NK-92 (cell line): ENCODE measurements around the gene KIF2A.

Experiments
- DNase-seq: peaks from one replicate; lab custom pipeline; 2025; ENCODE audit not compliant: unreplicated experiment; lab: John Stamatoyannopoulos, UW

The KIF2A gene

DNA sequence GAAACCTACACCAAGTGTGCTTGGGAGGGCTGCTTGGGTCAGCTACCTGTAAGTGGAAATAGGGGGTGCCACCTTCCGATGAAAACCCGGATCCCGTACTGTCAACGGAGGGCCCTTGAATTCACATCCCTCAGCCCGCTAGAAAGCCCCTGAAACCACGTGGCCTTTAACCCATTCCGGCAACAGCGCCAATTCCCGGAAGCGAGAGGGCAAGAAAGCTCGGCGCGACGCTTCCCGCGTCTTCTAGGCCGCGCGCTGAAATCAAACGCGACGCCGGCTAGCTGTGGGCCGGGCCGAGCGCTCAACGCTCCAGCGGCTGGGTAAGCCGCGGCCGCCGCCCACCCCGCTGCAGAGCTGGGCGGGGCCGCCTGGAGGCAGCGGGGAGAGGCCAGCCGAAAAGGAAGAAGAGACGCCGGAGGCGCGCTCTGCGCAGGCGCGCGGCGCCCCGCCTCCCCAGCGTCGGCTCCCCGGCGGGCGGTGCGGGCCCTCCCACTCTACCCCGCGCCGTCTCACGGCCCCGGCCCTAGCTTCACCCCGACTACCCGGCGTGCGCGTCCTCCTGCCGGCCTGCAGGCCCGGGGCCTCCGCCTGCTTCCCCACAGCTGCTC is at the start of gene KIF2A:
TSS of gene KIF2A (plus strand) at position 492 of the 608 bp plus-strand sequence. CDS start 267 bp downstream, outside the sequence.
- peak; percentile 63 for DNase-seq

DNA sequence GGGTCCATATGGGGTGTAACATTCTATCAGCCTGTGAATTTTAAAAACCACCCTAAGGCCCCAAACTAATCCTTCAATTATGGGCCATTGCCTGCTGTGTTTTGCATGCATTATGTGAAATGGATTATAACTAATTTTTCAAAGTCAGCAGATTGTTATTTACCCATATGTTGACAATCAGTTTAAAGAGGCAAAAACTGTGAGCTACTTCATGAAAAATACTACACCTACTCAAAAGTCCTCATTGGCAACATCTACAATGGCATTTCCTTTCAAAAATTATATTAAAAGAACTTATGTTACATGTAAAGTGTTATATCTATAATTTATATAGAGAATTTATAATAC is 49.0 kb upstream of the KIF2A start:
- no peak for DNase-seq

DNA sequence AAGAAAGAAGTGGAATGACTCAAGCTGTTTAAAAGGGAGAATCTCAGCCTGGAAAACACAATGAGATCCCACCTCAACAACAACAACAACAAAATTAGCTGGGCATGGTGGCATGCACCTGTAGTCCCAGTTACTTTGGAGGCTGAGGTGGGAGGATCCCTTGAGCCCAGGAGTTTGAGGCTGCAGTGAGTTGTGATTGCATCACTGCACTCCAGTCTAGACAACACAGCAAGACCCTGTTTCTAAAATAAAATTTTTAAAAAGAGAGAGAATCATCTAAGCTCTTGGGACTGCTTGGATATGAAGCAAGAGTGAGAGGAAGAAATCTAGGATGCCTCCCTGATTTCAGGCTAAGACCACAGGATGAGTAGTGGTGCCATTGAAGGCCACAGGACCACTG is 47.4 kb upstream of the KIF2A start:
- no peak for DNase-seq

DNA sequence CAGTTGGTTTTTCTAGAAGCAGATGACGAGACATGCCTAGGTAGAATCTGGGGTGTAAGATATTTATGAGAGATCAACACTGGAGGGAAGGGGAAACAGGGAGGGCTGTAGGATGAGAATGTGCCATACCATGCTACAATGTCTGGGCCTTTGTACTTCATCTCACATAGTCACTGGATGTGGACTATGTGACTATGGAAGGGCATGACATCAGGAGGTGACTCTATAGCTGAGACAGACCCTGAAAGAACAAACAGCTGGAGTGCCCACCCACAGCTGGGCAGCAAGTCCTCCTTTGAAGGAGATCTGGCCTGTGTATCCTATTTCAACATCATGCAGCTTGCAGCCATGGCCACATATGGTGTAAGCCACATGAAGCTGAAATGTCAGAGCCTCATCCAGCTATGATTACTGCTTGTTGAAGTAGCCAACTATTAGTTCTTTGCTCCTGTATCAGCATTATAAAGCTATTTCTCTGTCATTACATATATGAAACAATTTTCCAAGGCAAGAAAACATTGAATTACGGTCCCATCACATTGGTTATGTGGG is 46.2 kb upstream of the KIF2A start:
- DNase-seq, result no peak

DNA sequence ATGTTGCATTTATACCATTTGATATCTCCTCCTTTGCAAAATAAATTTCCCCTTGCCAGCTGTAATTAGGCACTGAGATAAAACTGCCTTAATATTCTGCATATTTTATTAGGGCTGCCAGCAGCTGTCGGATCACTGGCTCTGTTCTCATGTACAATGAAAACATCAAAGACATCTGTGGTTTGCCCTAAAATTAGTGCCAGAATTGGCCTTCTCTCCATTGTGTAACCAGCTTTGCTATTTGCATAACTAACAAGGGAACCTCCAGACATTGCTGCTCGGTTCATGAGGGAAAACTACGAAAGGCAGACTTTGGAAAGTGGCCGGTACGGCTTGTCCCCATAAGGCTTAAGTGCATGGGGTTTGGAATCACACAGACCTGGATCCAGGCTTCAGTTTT is 45.5 kb upstream of the KIF2A start:
- no peak for DNase-seq

DNA sequence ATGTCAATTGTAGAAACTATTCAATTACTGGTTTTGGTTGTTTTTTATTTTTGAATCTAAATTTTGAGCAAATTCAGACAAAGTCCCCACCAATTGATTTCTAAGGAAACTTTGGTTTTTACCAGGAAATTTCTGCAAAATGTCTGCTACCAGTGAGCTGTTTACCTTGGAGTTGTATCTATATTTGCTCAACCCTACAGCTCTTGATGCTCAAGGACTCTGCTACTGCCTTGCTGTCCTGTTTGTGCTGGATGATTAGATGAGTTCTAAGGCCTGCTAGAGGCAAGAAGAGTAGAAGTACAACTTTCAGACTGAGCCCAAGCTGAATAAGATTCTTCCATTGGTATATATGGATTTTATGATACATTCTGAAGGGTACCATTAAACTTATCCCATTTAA is 42.6 kb upstream of the KIF2A start:
- DNase-seq, result no peak

DNA sequence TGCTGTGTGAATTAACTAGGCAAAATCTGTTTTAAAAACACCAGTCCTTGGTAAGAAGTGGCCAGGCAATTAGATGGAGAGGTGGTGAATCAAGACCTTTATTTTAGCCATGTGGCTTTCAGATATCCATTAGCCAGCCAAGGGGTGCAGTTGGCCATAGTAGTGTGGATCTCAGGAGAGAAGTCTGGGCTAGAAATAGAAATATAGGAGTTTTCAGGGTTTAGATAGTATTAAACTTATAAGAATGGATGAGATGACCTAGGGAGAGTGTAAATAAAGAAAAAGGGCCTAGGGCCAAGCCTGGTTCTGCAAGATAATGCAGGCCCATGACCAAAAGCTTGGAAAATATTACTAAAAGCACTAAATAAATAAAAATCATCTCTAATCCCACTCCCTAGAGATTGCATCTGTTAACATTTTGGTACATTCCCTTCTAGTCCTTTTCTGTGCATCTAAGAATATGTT is 40.3 kb upstream of the KIF2A start:
- no peak for DNase-seq

DNA sequence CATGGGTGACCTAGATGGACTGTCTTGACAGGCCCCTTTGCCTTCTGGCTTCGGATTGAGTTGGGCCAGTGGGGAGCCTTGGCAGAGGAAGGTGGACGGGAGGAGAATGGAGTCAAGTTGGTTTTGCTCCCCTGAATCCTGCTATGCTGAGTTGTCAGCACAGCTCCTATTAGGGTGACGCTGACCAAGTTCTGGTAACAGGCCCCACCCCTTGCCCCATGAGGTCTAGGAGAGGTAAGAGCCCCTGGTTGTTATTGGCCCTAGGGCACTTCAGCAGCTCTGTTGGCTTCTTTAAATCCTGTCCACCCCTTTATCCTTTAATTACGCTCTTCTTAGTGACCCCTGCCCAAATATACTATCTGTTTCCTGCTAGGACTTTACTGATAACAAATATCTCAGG is 39.4 kb upstream of the KIF2A start:
- DNase-seq, result no peak

DNA sequence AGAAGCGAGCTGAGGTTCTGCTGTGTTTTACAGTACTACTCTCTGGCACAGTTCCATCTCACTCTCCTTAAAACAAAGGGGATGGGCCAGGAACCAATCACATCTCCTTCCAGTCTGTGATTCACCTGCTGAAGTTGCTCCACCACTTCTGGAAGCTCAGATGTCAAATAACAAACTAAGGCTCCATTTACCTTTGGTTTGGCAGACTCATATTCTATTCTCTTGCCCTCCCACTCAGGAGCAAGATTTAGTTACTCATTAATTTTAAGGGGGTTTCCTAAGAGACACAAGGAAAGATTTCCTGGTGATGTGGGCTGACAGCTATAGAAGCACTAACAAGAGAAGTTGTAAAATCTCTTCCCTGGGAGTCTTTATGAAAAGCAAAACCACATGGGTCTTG is 37.8 kb upstream of the KIF2A start:
- no peak for DNase-seq

DNA sequence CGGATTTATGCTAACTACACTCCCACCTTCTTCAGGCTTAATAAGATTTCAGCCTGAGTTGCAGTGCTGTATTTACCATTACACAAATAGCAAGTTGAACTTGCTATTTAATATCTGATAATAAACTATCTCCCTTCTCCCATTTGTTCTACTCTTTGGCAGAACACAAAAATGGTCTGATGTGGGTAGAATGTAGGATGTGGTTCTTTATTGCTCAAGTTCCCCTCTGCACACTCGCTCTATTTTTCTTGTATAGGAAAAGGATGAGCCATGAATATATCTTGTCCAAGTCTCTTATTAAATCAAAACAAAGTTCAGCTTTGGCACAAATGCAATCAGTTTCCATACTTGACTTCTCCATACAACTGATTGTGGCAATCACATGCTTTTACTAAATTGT is 37.2 kb upstream of the KIF2A start:
- DNase-seq, result no peak

DNA sequence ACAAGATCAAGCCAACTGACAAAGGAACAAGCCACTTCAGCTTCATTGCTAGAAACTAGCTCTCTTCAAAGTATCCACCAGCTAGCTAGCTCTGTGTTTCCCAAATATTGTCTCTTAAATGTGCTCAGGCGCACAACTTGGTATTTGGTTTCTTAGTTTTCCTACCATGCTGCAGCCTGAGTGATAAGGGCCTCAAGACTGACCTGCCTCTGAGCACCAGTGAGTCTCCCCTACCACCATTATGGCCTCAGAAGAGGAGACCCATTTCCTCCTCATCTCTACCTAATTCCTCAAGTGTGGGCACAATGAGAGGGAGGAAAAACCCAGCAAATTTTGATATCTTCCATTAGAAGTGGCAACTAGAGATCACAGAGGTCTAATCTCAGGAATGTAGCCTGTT is 34.6 kb upstream of the KIF2A start:
- no peak for DNase-seq

DNA sequence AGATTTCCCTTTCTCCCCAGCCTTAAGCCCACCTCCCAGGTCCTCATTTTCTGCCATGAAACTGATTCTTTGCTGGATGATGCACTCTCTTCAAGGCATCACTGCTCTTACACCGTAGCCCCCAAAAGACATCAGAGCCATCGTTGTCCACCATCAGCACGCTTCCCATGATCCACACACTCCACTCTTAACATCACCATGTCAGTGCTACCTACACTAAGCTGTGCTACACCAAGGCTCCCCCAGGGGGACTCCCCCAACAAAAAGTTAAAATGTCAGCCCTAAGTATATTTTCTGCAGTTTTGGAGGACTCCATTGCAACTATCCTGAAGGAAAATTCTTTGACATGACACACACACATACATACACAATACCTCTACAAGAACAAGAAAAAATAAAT is 34.1 kb upstream of the KIF2A start:
- no peak for DNase-seq

DNA sequence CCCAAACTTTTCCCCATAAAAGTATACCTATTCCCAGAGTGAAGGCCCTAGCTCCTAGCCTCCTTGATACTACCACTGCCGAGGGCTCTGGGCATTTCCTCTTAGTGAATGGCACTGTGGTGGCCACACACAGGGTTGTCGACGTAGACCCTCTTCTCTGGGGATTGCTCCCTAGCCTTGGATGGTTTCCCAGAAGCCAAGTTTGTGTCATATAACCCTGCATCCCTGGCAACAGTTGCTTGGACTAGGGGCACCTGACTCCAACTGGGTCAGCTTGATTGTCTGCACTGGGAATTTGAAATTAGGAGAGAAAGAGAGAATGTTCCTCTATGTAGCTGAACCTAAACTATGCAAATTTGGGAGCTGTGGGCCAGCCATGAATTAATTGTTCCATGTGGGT is 32.3 kb upstream of the KIF2A start:
- DNase-seq, result no peak

DNA sequence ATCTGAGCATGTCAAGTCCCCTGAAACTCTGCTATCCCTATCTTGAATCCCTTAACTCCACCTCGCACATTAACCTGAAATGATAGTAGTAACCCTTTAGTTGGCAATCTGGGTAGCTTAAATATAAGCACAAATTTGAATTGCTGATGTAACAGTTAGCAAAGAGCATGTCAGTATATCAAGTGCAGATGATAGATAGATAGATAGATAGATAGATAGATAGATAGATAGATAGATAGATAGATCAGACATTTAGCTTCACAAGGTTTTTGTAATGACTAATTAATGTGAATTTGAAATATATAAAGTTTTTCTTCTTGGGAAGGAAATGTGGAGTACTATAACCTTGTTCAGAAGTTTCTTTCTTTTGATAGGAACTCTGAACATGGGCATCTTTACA is 30.4 kb upstream of the KIF2A start:
- no peak for DNase-seq

DNA sequence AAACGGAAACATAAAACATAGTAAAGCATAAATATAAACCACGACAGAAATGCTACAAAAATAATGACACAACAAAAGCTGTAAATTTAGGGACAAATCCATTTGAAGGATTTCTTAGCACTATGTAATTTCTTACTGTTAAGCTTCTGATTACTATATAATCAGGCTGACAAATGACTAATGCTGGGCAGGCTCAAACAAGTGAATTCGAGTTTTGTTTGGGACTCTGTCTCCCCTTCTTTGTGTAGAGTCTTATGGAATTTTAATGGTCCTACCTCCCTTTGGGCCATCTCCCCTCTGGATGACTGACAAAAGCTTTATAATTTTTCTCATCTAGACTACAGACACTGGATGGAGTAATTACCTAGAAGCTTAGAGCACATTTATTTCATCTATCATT is 24.6 kb upstream of the KIF2A start:
- DNase-seq, result no peak

DNA sequence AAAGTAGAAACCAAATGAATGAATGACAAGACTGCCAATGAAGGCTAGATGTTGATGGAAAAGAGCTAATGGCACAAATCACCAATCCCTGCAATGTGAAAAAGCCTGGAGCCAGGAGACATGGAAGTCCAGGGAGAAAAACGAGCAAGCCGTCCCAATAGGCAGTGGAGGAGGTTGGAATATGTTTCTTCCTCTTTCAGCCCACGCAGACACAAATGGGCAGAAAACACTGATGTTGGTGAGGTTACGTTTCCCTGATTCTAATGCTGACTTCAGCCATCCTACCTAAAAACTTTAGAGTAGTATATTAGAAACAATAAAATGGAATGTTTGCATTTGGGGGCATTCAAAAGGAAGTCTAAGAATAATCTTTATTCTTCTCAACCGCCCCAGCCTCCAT is 23.9 kb upstream of the KIF2A start:
- DNase-seq, result no peak

DNA sequence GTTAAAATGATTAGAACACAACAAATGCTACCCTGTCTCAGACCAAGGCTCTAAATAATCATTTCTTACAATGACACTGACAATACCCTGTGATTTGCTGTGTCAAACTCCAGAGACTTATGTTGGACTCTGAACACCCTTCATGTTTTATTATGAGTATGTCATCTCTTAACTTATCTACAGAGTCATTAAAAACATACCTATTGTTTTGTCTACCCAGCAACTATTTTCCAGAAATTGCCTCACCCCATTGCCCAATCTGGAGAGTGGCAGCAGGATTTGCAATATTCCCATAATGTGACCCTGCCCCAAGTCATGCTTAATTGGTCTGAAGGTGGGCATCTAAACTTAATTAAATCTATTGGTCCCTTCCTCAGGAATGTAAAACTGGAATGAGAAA is 23.0 kb upstream of the KIF2A start:
- DNase-seq, result no peak

DNA sequence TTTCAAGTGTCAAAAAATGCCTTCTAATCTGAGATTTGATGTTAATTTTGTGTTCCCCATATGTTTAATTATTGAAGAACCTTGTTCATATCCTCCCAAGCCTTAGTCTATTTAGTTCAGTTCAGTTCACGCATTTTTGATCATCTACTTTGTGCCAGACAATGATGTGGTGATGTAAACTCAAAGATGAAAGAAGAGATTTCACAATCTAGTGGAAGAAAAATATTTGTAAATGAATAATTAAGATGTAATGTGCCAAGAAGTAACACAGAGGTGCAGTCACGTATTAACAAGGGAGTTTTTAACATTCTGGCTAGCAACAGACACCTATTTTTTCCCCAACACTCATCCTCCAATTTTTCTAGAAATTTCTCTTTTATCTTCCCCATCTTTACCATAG is 22.1 kb upstream of the KIF2A start:
- DNase-seq, result no peak

DNA sequence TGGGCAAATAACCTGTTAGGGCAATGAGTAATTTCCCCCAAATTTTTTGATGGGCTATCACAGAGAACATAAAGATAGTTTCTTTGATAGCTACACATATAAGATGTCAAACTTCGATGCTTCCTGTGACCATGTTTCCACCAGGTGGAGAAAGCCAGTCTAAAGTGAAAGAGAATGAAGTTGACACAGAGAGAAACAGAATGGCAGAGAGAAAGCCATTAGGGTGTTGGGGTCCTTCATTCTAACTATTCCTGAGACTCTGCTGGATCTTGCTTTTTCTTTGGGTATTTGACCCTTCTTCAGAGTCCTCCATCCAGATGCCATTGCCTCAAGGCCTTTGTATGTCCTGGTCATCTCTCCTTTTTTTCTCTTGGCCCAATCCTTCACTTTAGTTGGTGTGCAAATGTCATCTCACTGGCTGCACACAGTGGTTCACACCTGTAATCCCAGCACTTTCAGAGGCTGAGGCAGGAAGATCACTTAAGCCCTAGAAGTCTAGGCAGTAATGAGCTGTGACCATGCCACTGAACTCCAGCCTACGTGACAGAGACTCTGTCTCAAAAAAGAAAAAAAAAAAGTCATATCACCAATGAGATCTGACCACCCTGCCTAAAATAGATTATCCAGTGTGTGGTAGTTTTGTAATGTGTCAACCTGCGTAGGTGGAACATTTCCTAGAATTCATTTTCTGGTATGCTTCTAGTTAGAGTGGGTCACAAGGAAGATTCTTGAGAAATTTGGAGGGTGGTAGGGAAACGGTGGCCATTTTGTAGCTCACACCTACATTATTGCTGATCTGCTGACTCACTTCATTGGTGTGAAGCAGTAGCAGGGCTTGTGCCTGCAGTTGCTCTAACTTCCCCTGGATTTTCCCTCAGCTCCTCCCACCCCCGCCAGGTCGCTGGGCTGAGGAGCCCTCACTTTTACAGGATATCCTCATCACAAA is 20.8 kb upstream of the KIF2A start:
- no peak for DNase-seq

DNA sequence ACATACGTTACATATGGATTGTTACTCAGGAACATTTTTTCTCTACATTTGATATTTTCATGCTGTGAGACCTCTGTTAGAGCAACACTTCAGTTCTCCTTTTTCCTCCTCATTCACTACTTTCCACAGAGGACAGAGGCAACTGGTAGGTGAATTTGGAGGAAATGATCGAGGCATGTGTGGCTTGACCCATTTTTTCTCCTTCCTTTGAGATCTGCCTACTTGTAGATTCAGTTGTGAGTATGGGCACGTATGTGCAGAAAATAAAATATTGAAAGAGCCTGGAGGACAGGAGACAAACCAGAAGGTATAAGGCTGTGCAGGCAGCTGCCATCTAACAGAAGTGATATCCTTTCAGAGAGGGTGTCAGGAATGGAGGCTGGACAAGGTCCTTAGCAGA is 19.2 kb upstream of the KIF2A start:
- no peak for DNase-seq

DNA sequence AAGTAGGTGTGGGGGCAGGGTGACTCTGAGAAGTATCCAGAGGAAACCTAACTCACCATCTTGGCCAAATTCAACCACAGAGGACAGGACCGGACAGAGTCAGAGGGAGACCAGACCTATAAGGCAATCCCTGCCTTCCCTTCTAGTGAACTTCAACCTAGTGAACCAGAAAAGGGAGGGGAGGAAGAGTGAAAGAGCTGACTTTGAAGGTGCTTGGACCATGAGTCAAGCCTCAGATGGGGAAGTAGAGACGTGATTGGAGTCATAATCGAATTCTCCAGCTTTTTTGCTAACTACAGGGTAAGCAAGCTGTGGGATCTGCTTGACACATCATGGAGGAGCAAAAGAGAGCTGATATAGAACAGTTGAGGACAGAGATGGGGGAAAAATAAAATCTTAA is 18.8 kb upstream of the KIF2A start:
- DNase-seq, result no peak

DNA sequence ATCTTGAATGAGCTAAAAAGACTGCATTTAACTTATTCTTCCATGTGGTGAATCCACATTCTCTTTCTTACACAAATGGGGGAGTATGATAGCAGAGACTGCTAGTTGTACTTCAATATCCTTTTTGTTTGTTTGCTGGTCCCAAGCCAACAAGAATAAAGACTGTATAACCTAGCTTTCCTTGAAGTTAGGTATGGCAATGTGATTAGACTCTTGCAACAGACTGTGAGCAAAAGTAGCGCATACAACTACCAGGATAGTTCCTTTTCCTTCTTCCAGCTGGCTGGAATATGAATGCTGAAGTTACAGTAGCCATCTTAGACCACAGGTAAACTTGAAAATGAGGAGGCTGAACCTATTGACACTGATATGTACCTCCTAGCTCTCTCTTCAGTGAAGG is 17.9 kb upstream of the KIF2A start:
- DNase-seq, result no peak
